GM23248 (cell line): Measurements from ENCODE around the gene SEPTIN6. TPM values are rescaled to one million over a fixed set of nuclear protein-coding genes. Genes with fewer than 3 reads are reported as not detected.

Source experiments
- DNase-seq: peaks from one replicate; pipeline ENCODE4 v3.0.0-alpha.2; 2015
- H2AFZ ChIP-seq: fragments of 200-600 bp; sonication (generic); 2 replicates; pipeline ENCODE4 v1.6.1; 2016; ENCODE audit warnings: antibody characterized with exemption
- H3F3A ChIP-seq: fragments of 200-600 bp; sonication (generic); 2 replicates; pipeline ENCODE4 v1.6.1; 2016; ENCODE audit warnings: mild to moderate bottlenecking, antibody characterized with exemption, mixed run types; ENCODE audit not compliant: insufficient read depth
- H3K27ac ChIP-seq: fragments of 200-600 bp; sonication (generic); 2 replicates; pipeline ENCODE4 v1.5.1; 2016; ENCODE audit warnings: mild to moderate bottlenecking
- H3K27me3 ChIP-seq: fragments of 200-600 bp; sonication (generic); replicated peaks from 2 replicates; pipeline ENCODE4 v1.6.1; 2016; ENCODE audit warnings: mild to moderate bottlenecking; ENCODE audit not compliant: insufficient read depth
- H3K36me3 ChIP-seq: fragments of 200-600 bp; sonication (generic); 2 replicates; pipeline ENCODE4 v1.6.1; 2016; ENCODE audit warnings: low read depth, mild to moderate bottlenecking
- H3K4me1 ChIP-seq: fragments of 200-600 bp; sonication (generic); 2 replicates; pipeline ENCODE4 v1.6.1; 2016; ENCODE audit warnings: mild to moderate bottlenecking; ENCODE audit not compliant: insufficient read depth
- H3K4me2 ChIP-seq: fragments of 200-600 bp; sonication (generic); one replicate; pipeline ENCODE4 v1.6.1; 2016; ENCODE audit warnings: mild to moderate bottlenecking; ENCODE audit not compliant: unreplicated experiment
- H3K4me3 ChIP-seq: fragments of 200-600 bp; sonication (generic); 2 replicates; pipeline ENCODE4 v1.5.1; 2016; ENCODE audit warnings: mild to moderate bottlenecking
- H3K79me2 ChIP-seq: fragments of 200-600 bp; sonication (generic); 2 replicates; pipeline ENCODE4 v1.6.1; 2016; ENCODE audit warnings: mild to moderate bottlenecking; ENCODE audit not compliant: insufficient read depth
- H3K9ac ChIP-seq: fragments of 200-600 bp; sonication (generic); 2 replicates; pipeline ENCODE4 v1.6.1; 2016; ENCODE audit warnings: mild to moderate bottlenecking
- H3K9me2 ChIP-seq: fragments of 200-600 bp; sonication (generic); 2 replicates; pipeline ENCODE4 v1.6.1; 2016; ENCODE audit warnings: mixed run types, mild to moderate bottlenecking, moderate library complexity; ENCODE audit not compliant: insufficient read depth
- H3K9me3 ChIP-seq: fragments of 200-600 bp; sonication (generic); one replicate; pipeline ENCODE4 v1.6.1; 2017; ENCODE audit warnings: low read depth
- H4K20me1 ChIP-seq: fragments of 200-600 bp; sonication (generic); 2 replicates; pipeline ENCODE4 v1.6.0; 2016; ENCODE audit not compliant: insufficient read depth
- EZH2 ChIP-seq: fragments of 200-600 bp; sonication (generic); IDR thresholded peaks from 2 replicates; pipeline ENCODE4 v1.6.1; 2018; ENCODE audit warnings: antibody characterized with exemption, mild to moderate bottlenecking; ENCODE audit not compliant: insufficient read depth, poor library complexity, severe bottlenecking
- EZH2phosphoT487 ChIP-seq: fragments of 200-600 bp; sonication (generic); IDR thresholded peaks from 2 replicates; pipeline ENCODE4 v1.6.1; 2018; ENCODE audit warnings: antibody characterized with exemption, moderate library complexity, mild to moderate bottlenecking, low read depth; ENCODE audit not compliant: insufficient read depth
- WGBS, 2 experiments: methylation state at CpG; one replicate each; pipeline ENCODE4 v1.1.6; 2015 to 2017; ENCODE audit warnings: low lambda C conversion rate in 2 of 2, low coverage in 1 of 2; ENCODE audit errors: missing lambda C conversion rate in 2 of 2; 5-methylcytosine and 5-hydroxymethylcytosine counted together
- in situ Hi-C: fragments of 300-500 bp; cut with MboI; formaldehyde crosslinking; loops from 2 replicates; pipeline ENCODE4 v1.15.0; 2020
- polyA plus RNA-seq: library from polyadenylated mRNA; unstranded; fragments of >200 nt; fragmentation: Nextera tagmentation; extraction: Ambion mirVana; gene quantifications from 2 replicates; pipeline ENCODE4 v1.2.1, GENCODE V29; 2016
- total RNA-seq: library from RNA; depleted of rRNA; stranded (reverse); fragments of >200 nt; shearing (Covaris generic); gene quantifications from 2 replicates; pipeline ENCODE4 v1.2.3, GENCODE V29; 2014

The SEPTIN6 gene
- total and polyA plus RNA-seq, 2 experiments from 2014 or later = 22.2 to 23.9 TPM

- Histone ChIP-seq H3K9me3 (no peaks in the 10 kb centered on the region), H3K36me3 (no peaks in the 10 kb centered on the region), H3K27ac (no peak overlapping the region), H3K9me2 (no peaks in the 10 kb centered on the region), H3K4me2 (no peak overlapping the region), H3K4me3 (no peak overlapping the region), H2AFZ (no peak overlapping the region), H3K4me1 (no peaks in the 10 kb centered on the region), H4K20me1 (no peaks in the 10 kb centered on the region), H3K79me2 (no peaks in the 10 kb centered on the region), H3K27me3 (no peaks in the 10 kb centered on the region), H3K9ac (no peak overlapping the region), H3F3A (no peaks in the 10 kb centered on the region)
- in situ Hi-C loops = loop anchor here (10.0 to 25.0 kb wide), 2 partner anchors 130 to 223 kb away; partner anchors contain the start of gene NKRF
- WGBS, 2 experiments = 0 to 10% methylated on average over 6 of the region's 7 CpGs
- DNase-seq = peak; percentile 26
- TF ChIP-seq EZH2phosphoT487 (no peak), EZH2 (no peak)
These were observed 42.0 kb upstream of the SEPTIN6 start for GRCh38 chrX:119734897-119735339.

- Histone ChIP-seq H3K36me3 (no peaks in the 10 kb centered on the region), H3K27ac (no peak overlapping the region), H3K27me3 (no peaks in the 10 kb centered on the region), H3K4me3 (no peak overlapping the region), H3K79me2 (no peaks in the 10 kb centered on the region), H3K4me2 (no peak overlapping the region), H3K9me3 (no peaks in the 10 kb centered on the region), H3K4me1 (no peaks in the 10 kb centered on the region), H3K9ac (no peak overlapping the region), H2AFZ (no peak overlapping the region), H4K20me1 (no peaks in the 10 kb centered on the region), H3K9me2 (no peaks in the 10 kb centered on the region), H3F3A (no peaks in the 10 kb centered on the region)
- TF ChIP-seq EZH2 = no peak
- no peak for TF ChIP-seq EZH2phosphoT487
- peak; percentile 79 for DNase-seq
- WGBS, 2 experiments = 48 to 52% methylated on average over 12 to 14 of the region's 14 CpGs
- in situ Hi-C loops = loop anchor here (10.0 to 25.0 kb wide), 2 partner anchors 125 to 217 kb away; partner anchors contain the start of gene NKRF
These were observed 36.6 kb upstream of the SEPTIN6 start for GRCh38 chrX:119729408-119730201.

- Histone ChIP-seq H3K9ac (no peak overlapping the region), H3K4me1 (no peaks in the 10 kb centered on the region), H4K20me1 (no peaks in the 10 kb centered on the region), H3K9me3 (no peaks in the 10 kb centered on the region), H2AFZ (no peak overlapping the region), H3K79me2 (no peaks in the 10 kb centered on the region), H3K9me2 (no peaks in the 10 kb centered on the region), H3F3A (no peaks in the 10 kb centered on the region), H3K36me3 (no peaks in the 10 kb centered on the region), H3K27me3 (no peaks in the 10 kb centered on the region), H3K27ac (no peak overlapping the region), H3K4me2 (no peak overlapping the region), H3K4me3 (no peak overlapping the region)
- 82 to 90% methylated on average over 5 of the region's 5 CpGs for WGBS, 2 experiments
- DNase-seq = no peak
- in situ Hi-C loops = loop anchor here (25.0 kb wide), 1 partner anchor 216 kb away; no protein-coding TSS in a partner anchor
- TF ChIP-seq EZH2phosphoT487 = no peak
- TF ChIP-seq EZH2 = no peak
These were observed 35.5 kb upstream of the SEPTIN6 start for GRCh38 chrX:119728487-119728886.

- Histone ChIP-seq H4K20me1 (no peaks in the 10 kb centered on the region), H3K4me2 (no peak overlapping the region), H3K9me3 (no peaks in the 10 kb centered on the region), H3K36me3 (no peaks in the 10 kb centered on the region), H2AFZ (no peak overlapping the region), H3K4me3 (no peak overlapping the region), H3F3A (no peaks in the 10 kb centered on the region), H3K27ac (no peak overlapping the region), H3K4me1 (no peaks in the 10 kb centered on the region), H3K27me3 (no peaks in the 10 kb centered on the region), H3K9me2 (no peaks in the 10 kb centered on the region), H3K9ac (no peak overlapping the region), H3K79me2 (no peaks in the 10 kb centered on the region)
- in situ Hi-C loops = loop anchor here (25.0 kb wide), 1 partner anchor 215 kb away; no protein-coding TSS in a partner anchor
- peak; percentile 46 for DNase-seq
- 31 to 32% methylated on average over 7 of the region's 7 CpGs for WGBS, 2 experiments
- TF ChIP-seq EZH2phosphoT487 = no peak
- TF ChIP-seq EZH2 = no peak
These were observed 34.1 kb upstream of the SEPTIN6 start for GRCh38 chrX:119726900-119727555.
